Measurements from ENCODE around the gene FLT3. TPM values are rescaled to one million over a fixed set of nuclear protein-coding genes. Genes with fewer than 3 reads are reported as not detected.
"Not testable (repeated sequence)": the region's sequence is repeated elsewhere in the genome, so short reads cannot be mapped to it uniquely, and the experiment has no call there.

The FLT3 gene
- total and polyA plus RNA-seq, 2 donors = 0.67 to 1.0 TPM

GRCh38 chr13:28027071-28027470 is 73.3 kb downstream of the FLT3 start:
- Histone ChIP-seq H3K27ac (ENCODE audit: low read depth) (no peak overlapping the region), H3K4me1 (ENCODE audit: insufficient read depth) (no peaks in the 10 kb centered on the region), H3K36me3 (ENCODE audit: insufficient read depth) (no peaks in the 10 kb centered on the region), H3K4me3 (ENCODE audit: low read depth, low read length) (no peak overlapping the region)
- DNase-seq (ENCODE audit: extremely low spot score) = no peak

GRCh38 chr13:28026508-28026907 is 73.9 kb downstream of the FLT3 start:
- WGBS = 90% methylated on average over 9 of the region's 9 CpGs
- Histone ChIP-seq H3K27ac (ENCODE audit: low read depth) (no peak overlapping the region), H3K36me3 (ENCODE audit: insufficient read depth) (no peaks in the 10 kb centered on the region), H3K4me3 (ENCODE audit: low read depth, low read length) (no peak overlapping the region), H3K4me1 (ENCODE audit: insufficient read depth) (no peaks in the 10 kb centered on the region)
- no peak for DNase-seq (ENCODE audit: extremely low spot score)

GRCh38 chr13:28022848-28023518 is 77.4 kb downstream of the FLT3 start:
- WGBS = 46% methylated on average over 9 of the region's 9 CpGs
- no peak overlapping the region for H3K4me3 ChIP-seq (ENCODE audit: low read depth, low read length)
- DNase-seq (ENCODE audit: extremely low spot score) = no peak

GRCh38 chr13:28014301-28014700 is 86.1 kb downstream of the FLT3 start:
- WGBS = 49% methylated on average over 3 of the region's 3 CpGs
- no peak for DNase-seq (ENCODE audit: extremely low spot score)
- no peaks in the 10 kb centered on the region for H3K4me1 ChIP-seq (ENCODE audit: insufficient read depth)

More at GRCh38 chr13:28022848-28023518, 77.4 kb downstream of the FLT3 start:
- H3K36me3 ChIP-seq (ENCODE audit: insufficient read depth) = no peaks in the 10 kb centered on the region
- no peak overlapping the region for H3K27ac ChIP-seq (ENCODE audit: low read depth)
- H3K4me1 ChIP-seq (ENCODE audit: insufficient read depth) = no peaks in the 10 kb centered on the region

GRCh38 chr13:28013482-28013881 is 86.9 kb downstream of the FLT3 start:
- Histone ChIP-seq H3K4me3 (ENCODE audit: low read depth, low read length) (no peak overlapping the region), H3K4me1 (ENCODE audit: insufficient read depth) (no peaks in the 10 kb centered on the region), H3K27ac (ENCODE audit: low read depth) (no peak overlapping the region), H3K36me3 (ENCODE audit: insufficient read depth) (no peaks in the 10 kb centered on the region)
- WGBS = 84% methylated on average over 1 of the region's 1 CpG
- no peak for DNase-seq (ENCODE audit: extremely low spot score)

More at GRCh38 chr13:28014301-28014700, 86.1 kb downstream of the FLT3 start:
- Histone ChIP-seq H3K36me3 (ENCODE audit: insufficient read depth) (no peaks in the 10 kb centered on the region), H3K27ac (ENCODE audit: low read depth) (no peak overlapping the region), H3K4me3 (ENCODE audit: low read depth, low read length) (no peak overlapping the region)

- H3K36me3 ChIP-seq (ENCODE audit: insufficient read depth) = no peaks in the 10 kb centered on the region
- no peaks in the 10 kb centered on the region for H3K4me1 ChIP-seq (ENCODE audit: insufficient read depth)
- H3K4me3 ChIP-seq (ENCODE audit: low read depth, low read length) = no peak overlapping the region
- DNase-seq (ENCODE audit: extremely low spot score) = no peak
- no peak overlapping the region for H3K27ac ChIP-seq (ENCODE audit: low read depth)
Observed at GRCh38 chr13:28012896-28013295, 87.5 kb downstream of the FLT3 start.

GRCh38 chr13:28012383-28012782 is 88.0 kb downstream of the FLT3 start:
- no peak overlapping the region for H3K27ac ChIP-seq (ENCODE audit: low read depth)
- WGBS = 85% methylated on average over 4 of the region's 4 CpGs
- H3K36me3 ChIP-seq (ENCODE audit: insufficient read depth) = no peaks in the 10 kb centered on the region
- no peaks in the 10 kb centered on the region for H3K4me1 ChIP-seq (ENCODE audit: insufficient read depth)
- no peak for DNase-seq (ENCODE audit: extremely low spot score)
- H3K4me3 ChIP-seq (ENCODE audit: low read depth, low read length) = no peak overlapping the region

GRCh38 chr13:28010046-28010445 is 90.3 kb downstream of the FLT3 start:
- H3K27ac ChIP-seq (ENCODE audit: low read depth) = no peak overlapping the region
- no peak overlapping the region for H3K4me3 ChIP-seq (ENCODE audit: low read depth, low read length)
- DNase-seq (ENCODE audit: extremely low spot score) = no peak
- WGBS = 77% methylated on average over 5 of the region's 5 CpGs
- no peaks in the 10 kb centered on the region for H3K36me3 ChIP-seq (ENCODE audit: insufficient read depth)
- no peaks in the 10 kb centered on the region for H3K4me1 ChIP-seq (ENCODE audit: insufficient read depth)

GRCh38 chr13:28005016-28005415 is 95.4 kb downstream of the FLT3 start:
- not testable (repeated sequence) for H3K4me3 ChIP-seq (ENCODE audit: low read depth, low read length); DNase-seq (ENCODE audit: extremely low spot score); H3K27ac ChIP-seq (ENCODE audit: low read depth); H3K36me3 ChIP-seq (ENCODE audit: insufficient read depth); H3K4me1 ChIP-seq (ENCODE audit: insufficient read depth)
- 94% methylated on average over 13 of the region's 13 CpGs for WGBS

GRCh38 chr13:28002886-28003698 is 97.3 kb downstream of the FLT3 start:
- DNase-seq (ENCODE audit: extremely low spot score) = no peak
- Histone ChIP-seq H3K4me1 (ENCODE audit: insufficient read depth) (no peaks in the 10 kb centered on the region), H3K36me3 (ENCODE audit: insufficient read depth) (no peaks in the 10 kb centered on the region), H3K4me3 (ENCODE audit: low read depth, low read length) (no peak overlapping the region), H3K27ac (ENCODE audit: low read depth) (no peak overlapping the region)
- 80% methylated on average over 6 of the region's 6 CpGs for WGBS

- no peak for DNase-seq (ENCODE audit: extremely low spot score)
- Histone ChIP-seq H3K27ac (ENCODE audit: low read depth) (no peak overlapping the region), H3K4me1 (ENCODE audit: insufficient read depth) (no peaks in the 10 kb centered on the region), H3K36me3 (ENCODE audit: insufficient read depth) (no peaks in the 10 kb centered on the region), H3K4me3 (ENCODE audit: low read depth, low read length) (no peak overlapping the region)
- WGBS = 80% methylated on average over 20 of the region's 20 CpGs
Observed at GRCh38 chr13:28001837-28002473, 98.4 kb downstream of the FLT3 start.

- no peak overlapping the region for H3K4me3 ChIP-seq (ENCODE audit: low read depth, low read length)
- H3K36me3 ChIP-seq (ENCODE audit: insufficient read depth) = no peaks in the 10 kb centered on the region
- no peaks in the 10 kb centered on the region for H3K4me1 ChIP-seq (ENCODE audit: insufficient read depth)
- DNase-seq (ENCODE audit: extremely low spot score) = no peak
- no peak overlapping the region for H3K27ac ChIP-seq (ENCODE audit: low read depth)
- WGBS = 78% methylated on average over 11 of the region's 11 CpGs
Observed at GRCh38 chr13:28001049-28001448, 99.3 kb downstream of the FLT3 start.

- Histone ChIP-seq H3K4me1 (ENCODE audit: insufficient read depth) (no peaks in the 10 kb centered on the region), H3K27ac (ENCODE audit: low read depth) (no peak overlapping the region), H3K4me3 (ENCODE audit: low read depth, low read length) (no peak overlapping the region), H3K36me3 (ENCODE audit: insufficient read depth) (no peaks in the 10 kb centered on the region)
- 34% methylated on average over 5 of the region's 5 CpGs for WGBS
- DNase-seq (ENCODE audit: extremely low spot score) = no peak
Observed at GRCh38 chr13:28000567-28000966, 99.8 kb downstream of the FLT3 start.

Measured in urinary bladder (tissue), 4 donors.